Neuronal stem cell (in vitro differentiated cells): ENCODE measurements around the gene APAF1.

ENCODE experiments used
- DNase-seq: peaks from one replicate; pipeline ENCODE4 v3.0.0-alpha.2; 2013; ENCODE audit warnings: low spot score
- H2AFZ ChIP-seq: one replicate; pipeline ENCODE4 v1.6.1; 2013; ENCODE audit warnings: mild to moderate bottlenecking, low read length, inconsistent platforms
- H2AK5ac ChIP-seq: 2 replicates; pipeline ENCODE4 v1.6.1; 2013; ENCODE audit warnings: low read depth, mild to moderate bottlenecking, inconsistent platforms, low read length, moderate library complexity, mixed read lengths
- H2BK120ac ChIP-seq: 2 replicates; pipeline ENCODE4 v1.6.1; 2013; ENCODE audit warnings: low read depth, mild to moderate bottlenecking, inconsistent platforms, low read length, moderate library complexity, mixed read lengths
- H2BK12ac ChIP-seq: one replicate; pipeline ENCODE4 v1.6.1; 2013; ENCODE audit warnings: low read length, inconsistent platforms
- H2BK15ac ChIP-seq: 2 replicates; pipeline ENCODE4 v1.6.1; 2013; ENCODE audit warnings: mild to moderate bottlenecking, low read length, inconsistent platforms, mixed read lengths
- H2BK5ac ChIP-seq: one replicate; pipeline ENCODE4 v1.6.1; 2013; ENCODE audit warnings: inconsistent platforms, mild to moderate bottlenecking, low read length, moderate library complexity
- H3K14ac ChIP-seq: one replicate; pipeline ENCODE4 v1.6.1; 2013; ENCODE audit warnings: low read length, inconsistent platforms
- H3K18ac ChIP-seq: 2 replicates; pipeline ENCODE4 v1.6.1; 2013; ENCODE audit warnings: low read length, inconsistent platforms
- H3K23ac ChIP-seq: 2 replicates; pipeline ENCODE4 v1.6.1; 2013; ENCODE audit warnings: low read depth, mild to moderate bottlenecking, mixed read lengths, low read length, inconsistent platforms; ENCODE audit not compliant: poor library complexity
- H3K27ac ChIP-seq: replicated peaks from 3 replicates; pipeline ENCODE4 v1.5.1; 2013; ENCODE audit warnings: low read length, inconsistent platforms
- H3K27me3 ChIP-seq, 3 experiments: 2 replicates each; pipeline ENCODE4 v1.6.1; 2013; ENCODE audit warnings: low read length in 3 of 3, mild to moderate bottlenecking in 2 of 3, inconsistent platforms in 1 of 3, low read depth in 1 of 3, mixed read lengths in 1 of 3, moderate library complexity in 1 of 3; ENCODE audit not compliant: control insufficient read depth in 3 of 3, insufficient read depth in 3 of 3
- H3K36me3 ChIP-seq, 2 donors: replicated peaks in 1 of 2; 2 replicates each; pipeline ENCODE4 v1.6.1; 2013; ENCODE audit warnings: low read length in 2 of 2; ENCODE audit not compliant: control insufficient read depth in 2 of 2, insufficient read depth in 2 of 2
- H3K4ac ChIP-seq: 2 replicates; pipeline ENCODE4 v1.6.1; 2013; ENCODE audit warnings: inconsistent platforms, mild to moderate bottlenecking, low read length, moderate library complexity
- H3K4me1 ChIP-seq, 2 donors: 1 replicate in 1 of 2; 2 replicates in 1 of 2; pipeline ENCODE4 v1.6.1; 2013; ENCODE audit warnings: low read length in 2 of 2, low read depth in 1 of 2; ENCODE audit not compliant: control insufficient read depth in 2 of 2, insufficient read depth in 1 of 2
- H3K4me2 ChIP-seq: one replicate; pipeline ENCODE4 v1.6.1; 2013; ENCODE audit warnings: mild to moderate bottlenecking, low read length, inconsistent platforms; ENCODE audit not compliant: insufficient read depth, poor library complexity, severe bottlenecking
- H3K4me3 ChIP-seq, 2 donors: 2 replicates each; pipeline ENCODE4 v1.5.1; 2013; ENCODE audit warnings: low read length in 2 of 2, mild to moderate bottlenecking in 2 of 2, inconsistent platforms in 1 of 2, moderate library complexity in 1 of 2
- H3K79me1 ChIP-seq: one replicate; pipeline ENCODE4 v1.6.1; 2013; ENCODE audit warnings: low read depth, mild to moderate bottlenecking, inconsistent platforms, low read length, moderate library complexity
- H3K9ac ChIP-seq: one replicate; pipeline ENCODE4 v1.6.1; 2013; ENCODE audit warnings: mild to moderate bottlenecking, low read depth, low read length, inconsistent platforms; ENCODE audit not compliant: poor library complexity
- H3K9me3 ChIP-seq, 2 donors: replicated peaks in 1 of 2; 2 replicates each; pipeline versions ENCODE3 to v1.6.1; 2013; ENCODE audit warnings: low read length in 2 of 2, mild to moderate bottlenecking in 2 of 2, inconsistent platforms in 1 of 2, low read depth in 1 of 2, mixed read lengths in 1 of 2, moderate library complexity in 1 of 2; ENCODE audit not compliant: control insufficient read depth in 2 of 2, insufficient read depth in 1 of 2
- H4K8ac ChIP-seq: one replicate; pipeline ENCODE4 v1.6.1; 2013; ENCODE audit warnings: low read depth, mild to moderate bottlenecking, inconsistent platforms, low read length, moderate library complexity
- H4K91ac ChIP-seq: one replicate; pipeline ENCODE4 v1.6.1; 2013; ENCODE audit warnings: low read length, low read depth, mild to moderate bottlenecking, inconsistent platforms; ENCODE audit not compliant: poor library complexity
- WGBS, 2 donors: extraction: QIAGEN DNeasy Blood & Tissue Kit; methylation state at CpG; one replicate each; pipeline ENCODE4 v1.1.7; 2013; ENCODE audit warnings: missing lambda C conversion rate in 2 of 2, mixed read lengths in 1 of 2; ENCODE audit not compliant: insufficient read length in 2 of 2, insufficient replicate concordance in 1 of 2; ENCODE audit errors: extremely low coverage in 2 of 2; 5-methylcytosine and 5-hydroxymethylcytosine counted together

APAF1 gene

GRCh38 chr12:98750511-98750910 lies 105.4 kb downstream of the APAF1 start:
- no peak for DNase-seq
- Histone ChIP-seq H4K91ac (no peak overlapping the region), H3K4me1 (peaks cover 0 to 9% of the 10 kb centered on the region in 2 donors), H3K27ac (no peak overlapping the region), H3K79me1 (no peaks in the 10 kb centered on the region), H2AK5ac (peak overlapping the region; percentile 64), H3K9me3 (peaks cover 0 to 2% of the 10 kb centered on the region in 2 donors), H3K4me2 (no peak overlapping the region), H3K27me3 (peaks cover 0 to 4% (median 0%) of the 10 kb centered on the region in 3 experiments), H3K9ac (no peak overlapping the region), H3K14ac (no peak overlapping the region), H3K36me3 (no peaks in the 10 kb centered on the region), H3K23ac (no peak overlapping the region), H4K8ac (no peak overlapping the region), H2BK120ac (no peak overlapping the region), H2BK15ac (no peak overlapping the region), H2BK12ac (no peak overlapping the region), H3K4me3 (no peak overlapping the region), H3K4ac (no peak overlapping the region), H3K18ac (peak overlapping the region; percentile 32), H2AFZ (peak overlapping the region; percentile 46), H2BK5ac (no peak overlapping the region)
- WGBS, 2 donors: no CpG with 5 or more reads among the region's 9 CpGs

DNA sequence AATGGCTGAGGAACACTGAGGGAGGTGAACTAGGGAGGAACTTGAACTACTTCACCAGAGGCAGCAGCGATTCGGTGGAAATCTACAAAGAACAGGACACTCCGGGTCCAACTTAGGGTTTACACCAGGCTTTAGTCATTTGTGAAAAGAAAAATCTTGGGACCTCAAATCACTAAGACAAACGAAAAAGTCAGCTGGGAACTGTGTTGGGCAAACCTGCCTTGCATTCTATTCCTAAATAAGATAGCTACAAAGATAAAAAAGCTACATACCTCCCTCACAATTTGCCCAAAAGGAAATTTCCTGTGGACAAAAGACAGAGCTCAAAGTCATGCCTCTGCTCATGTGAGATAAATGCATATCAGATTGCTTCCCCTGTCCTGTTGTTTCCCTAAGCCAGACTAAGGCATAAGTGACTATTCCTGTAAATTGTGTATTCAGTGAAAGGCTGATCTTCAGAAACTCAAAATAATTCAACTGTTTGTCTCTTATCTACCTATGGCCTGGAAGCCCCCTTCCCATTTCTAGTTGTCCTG lies 106.6 kb downstream of the APAF1 start:
- H2AK5ac ChIP-seq: no peak overlapping the region
- H3K9ac ChIP-seq: no peak overlapping the region
- H2BK12ac ChIP-seq: no peak overlapping the region
- no peak overlapping the region for H3K23ac ChIP-seq
- no peak overlapping the region for H2BK5ac ChIP-seq
- H3K36me3 ChIP-seq: no peaks in the 10 kb centered on the region
- no peak overlapping the region for H4K8ac ChIP-seq
- H3K18ac ChIP-seq: no peak overlapping the region
- no peak overlapping the region for H3K27ac ChIP-seq
- no peak overlapping the region for H2BK120ac ChIP-seq
- H3K4me2 ChIP-seq: no peak overlapping the region
- H3K9me3 ChIP-seq: peaks cover 0 to 2% of the 10 kb centered on the region in 2 donors
- no peak overlapping the region for H3K4ac ChIP-seq
- H3K27me3 ChIP-seq: no peaks in the 10 kb centered on the region
- no CpG with 5 or more reads among the region's 4 CpGs for WGBS, 2 donors
- H2AFZ ChIP-seq: no peak overlapping the region
- H3K14ac ChIP-seq: no peak overlapping the region
- H3K4me3 ChIP-seq: no peak overlapping the region
- no peak for DNase-seq
- H4K91ac ChIP-seq: no peak overlapping the region
- H2BK15ac ChIP-seq: no peak overlapping the region
- H3K4me1 ChIP-seq: peaks cover 0 to 9% of the 10 kb centered on the region in 2 donors
- H3K79me1 ChIP-seq: no peaks in the 10 kb centered on the region

DNA sequence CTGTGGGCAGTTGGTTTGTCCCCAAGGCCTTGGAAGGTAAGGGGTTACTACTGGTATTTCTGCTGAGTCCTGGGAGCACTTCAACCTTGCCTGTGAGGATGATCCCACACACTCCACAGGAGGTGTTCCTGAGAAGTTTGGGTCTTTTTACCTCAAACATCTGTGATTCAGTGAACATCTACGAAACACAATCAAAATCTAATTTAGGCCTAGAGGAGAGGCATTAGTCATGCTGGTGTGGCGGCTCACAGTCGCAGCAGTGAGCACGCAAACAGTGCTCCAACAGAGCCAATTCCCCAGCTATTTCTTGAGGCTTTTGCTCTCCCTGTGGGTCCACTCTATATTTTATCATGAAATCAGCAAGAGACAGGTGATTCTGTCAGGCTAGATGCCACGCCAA lies 107.6 kb downstream of the APAF1 start:
- H3K9ac ChIP-seq: no peak overlapping the region
- H3K4me3 ChIP-seq: no peak overlapping the region
- H2BK5ac ChIP-seq: no peak overlapping the region
- no peak overlapping the region for H2AK5ac ChIP-seq
- H4K91ac ChIP-seq: no peak overlapping the region
- H3K27ac ChIP-seq: no peak overlapping the region
- H3K9me3 ChIP-seq: peaks cover 0 to 2% of the 10 kb centered on the region in 2 donors
- H3K14ac ChIP-seq: no peak overlapping the region
- no peaks in the 10 kb centered on the region for H3K36me3 ChIP-seq
- H3K23ac ChIP-seq: no peak overlapping the region
- H3K18ac ChIP-seq: no peak overlapping the region
- H2BK120ac ChIP-seq: no peak overlapping the region
- no peak overlapping the region for H4K8ac ChIP-seq
- WGBS, 2 donors: no CpG with 5 or more reads among the region's 5 CpGs
- no peak for DNase-seq
- H3K4ac ChIP-seq: no peak overlapping the region
- no peak overlapping the region for H2BK12ac ChIP-seq
- H2BK15ac ChIP-seq: no peak overlapping the region
- H3K27me3 ChIP-seq: no peaks in the 10 kb centered on the region
- no peak overlapping the region for H2AFZ ChIP-seq
- H3K79me1 ChIP-seq: no peaks in the 10 kb centered on the region
- peaks cover 0 to 9% of the 10 kb centered on the region in 2 donors for H3K4me1 ChIP-seq
- H3K4me2 ChIP-seq: no peak overlapping the region

DNA sequence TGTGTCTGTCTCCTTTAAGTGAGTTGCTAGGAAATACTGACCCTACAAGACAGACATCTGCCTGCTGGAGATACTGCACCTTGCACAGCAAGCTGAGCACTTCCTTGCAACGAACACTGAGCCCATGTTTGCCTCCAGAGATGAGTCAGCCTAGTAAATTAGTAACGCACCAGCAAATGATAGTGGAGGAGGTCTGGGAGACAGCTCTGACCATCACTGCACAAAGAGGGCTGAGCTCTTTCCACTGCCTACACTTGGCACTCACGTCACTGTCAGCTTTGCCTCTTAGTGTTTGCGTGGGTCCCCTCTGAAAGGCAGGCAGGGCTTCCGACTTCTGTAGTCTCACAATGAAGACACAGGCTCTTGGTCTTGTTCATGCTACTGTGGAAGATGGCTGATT lies 109.0 kb downstream of the APAF1 start:
- no peak overlapping the region for H3K4me2 ChIP-seq
- H2BK5ac ChIP-seq: no peak overlapping the region
- no peak overlapping the region for H3K27ac ChIP-seq
- DNase-seq: no peak
- no peak overlapping the region for H2AK5ac ChIP-seq
- no peaks in the 10 kb centered on the region for H3K27me3 ChIP-seq
- no peak overlapping the region for H4K91ac ChIP-seq
- H3K4me1 ChIP-seq: peaks cover 0 to 9% of the 10 kb centered on the region in 2 donors
- H3K14ac ChIP-seq: no peak overlapping the region
- H2BK12ac ChIP-seq: no peak overlapping the region
- H4K8ac ChIP-seq: no peak overlapping the region
- H3K36me3 ChIP-seq: no peaks in the 10 kb centered on the region
- no peaks in the 10 kb centered on the region for H3K9me3 ChIP-seq
- H3K4me3 ChIP-seq: no peak overlapping the region
- H3K4ac ChIP-seq: no peak overlapping the region
- H3K9ac ChIP-seq: no peak overlapping the region
- H2AFZ ChIP-seq: peak overlapping the region; percentile 0
- H3K23ac ChIP-seq: no peak overlapping the region
- WGBS, 2 donors: no CpG with 5 or more reads among the region's 5 CpGs
- no peak overlapping the region for H3K18ac ChIP-seq
- H2BK15ac ChIP-seq: no peak overlapping the region
- no peak overlapping the region for H2BK120ac ChIP-seq
- no peaks in the 10 kb centered on the region for H3K79me1 ChIP-seq
